ENCODE results near the gene NLGN1.

DNA sequence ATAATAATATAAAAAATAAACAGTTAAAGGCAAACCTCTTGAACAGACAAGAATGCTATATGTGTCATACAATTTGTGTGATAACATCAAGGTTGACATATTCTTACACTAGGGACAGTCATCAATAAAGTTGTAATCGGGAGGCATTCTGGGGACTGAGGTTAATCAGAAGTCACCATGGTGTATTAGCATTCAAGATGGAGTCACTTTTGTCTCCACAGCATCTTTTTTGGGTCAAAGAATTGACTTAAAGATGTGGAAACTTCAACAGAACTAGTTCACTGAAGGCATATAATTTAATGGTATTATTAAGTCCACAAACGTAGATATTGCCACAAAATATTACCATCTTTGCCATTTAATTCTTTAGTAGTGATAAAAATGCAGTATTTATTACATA is 836.0 kb downstream of the NLGN1 start:
- TF ChIP-seq POLR2A (IDR thresholded peaks at IDR 0.05) = no peak
- TF ChIP-seq, protein P1, sequence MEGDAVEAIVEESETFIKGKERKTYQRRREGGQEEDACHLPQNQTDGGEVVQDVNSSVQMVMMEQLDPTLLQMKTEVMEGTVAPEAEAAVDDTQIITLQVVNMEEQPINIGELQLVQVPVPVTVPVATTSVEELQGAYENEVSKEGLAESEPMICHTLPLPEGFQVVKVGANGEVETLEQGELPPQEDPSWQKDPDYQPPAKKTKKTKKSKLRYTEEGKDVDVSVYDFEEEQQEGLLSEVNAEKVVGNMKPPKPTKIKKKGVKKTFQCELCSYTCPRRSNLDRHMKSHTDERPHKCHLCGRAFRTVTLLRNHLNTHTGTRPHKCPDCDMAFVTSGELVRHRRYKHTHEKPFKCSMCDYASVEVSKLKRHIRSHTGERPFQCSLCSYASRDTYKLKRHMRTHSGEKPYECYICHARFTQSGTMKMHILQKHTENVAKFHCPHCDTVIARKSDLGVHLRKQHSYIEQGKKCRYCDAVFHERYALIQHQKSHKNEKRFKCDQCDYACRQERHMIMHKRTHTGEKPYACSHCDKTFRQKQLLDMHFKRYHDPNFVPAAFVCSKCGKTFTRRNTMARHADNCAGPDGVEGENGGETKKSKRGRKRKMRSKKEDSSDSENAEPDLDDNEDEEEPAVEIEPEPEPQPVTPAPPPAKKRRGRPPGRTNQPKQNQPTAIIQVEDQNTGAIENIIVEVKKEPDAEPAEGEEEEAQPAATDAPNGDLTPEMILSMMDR (IDR thresholded peaks at IDR 0.05) = no peak

Data from lower leg skin (tissue), 3 donors.